Upper lobe of left lung (tissue), 4 donors: ENCODE data around the gene DMAC2L.

Source experiments
- CTCF ChIP-seq, 6 experiments: fragments of 450-650 bp in 4 of 6; fragments of 200-600 bp in 2 of 6; sonication (generic) in 2 of 6; IDR thresholded peaks; one replicate each; pipeline ENCODE4 v1.5.1; 2016 to 2019; ENCODE audit warnings: antibody characterized with exemption in 6 of 6
- EP300 ChIP-seq, 4 donors: sonication (generic); formaldehyde crosslinking; IDR thresholded peaks; one replicate each; pipeline ENCODE4 v1.5.1; 2017; ENCODE audit warnings: antibody characterized with exemption in 4 of 4, control low read depth in 2 of 4
- POLR2A ChIP-seq, 4 donors: fragments of 450-650 bp; IDR thresholded peaks; one replicate each; pipeline ENCODE4 v1.5.1; 2016 to 2017; ENCODE audit warnings: antibody characterized with exemption in 4 of 4, mild to moderate bottlenecking in 2 of 4
- POLR2AphosphoS5 ChIP-seq, 2 donors: sonication (generic); formaldehyde crosslinking; IDR thresholded peaks; one replicate each; pipeline ENCODE4 v1.5.1; 2017; ENCODE audit warnings: antibody characterized with exemption in 2 of 2

DNA sequence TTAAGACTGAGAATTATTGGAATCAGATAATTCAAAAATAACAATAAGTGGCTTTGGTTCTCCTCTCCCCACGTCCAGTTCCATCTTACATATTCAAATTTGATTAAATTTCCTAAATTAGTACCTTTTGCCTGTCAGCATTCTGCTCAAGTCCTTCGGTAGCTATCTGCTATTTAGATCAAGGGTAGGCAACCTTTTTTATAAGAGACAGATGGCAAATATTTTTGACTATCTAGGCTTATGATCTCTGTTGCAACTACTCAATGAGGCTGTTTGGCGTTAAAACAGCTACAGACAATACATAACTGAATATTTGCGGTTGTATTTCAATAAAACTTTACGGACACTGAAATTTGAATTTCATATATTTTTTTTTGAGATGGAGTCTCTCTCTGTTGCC, 21.8 kb upstream of the DMAC2L start:
- TF ChIP-seq CTCF (IDR thresholded peaks at IDR 0.05) (no peak), POLR2A (IDR thresholded peaks at IDR 0.05) (no peak), POLR2AphosphoS5 (IDR thresholded peaks at IDR 0.05) (no peak), EP300 (IDR thresholded peaks at IDR 0.05) (no peak)
